GM19193 (cell line): ENCODE measurements around the gene DHRS13.

Experiments
- POLR2A ChIP-seq: IDR thresholded peaks from 4 replicates; pipeline ENCODE4 v1.6.1; 2011; ENCODE audit not compliant: insufficient read depth, insufficient read length; ENCODE audit errors: extremely low read depth

The DHRS13 gene

GRCh38 chr17:28940675-28941074 lies 37.8 kb upstream of the DHRS13 start:
- no peak for TF ChIP-seq POLR2A

GRCh38 chr17:28940142-28940541 lies 37.3 kb upstream of the DHRS13 start:
- no peak for TF ChIP-seq POLR2A

GRCh38 chr17:28938552-28938951 lies 35.7 kb upstream of the DHRS13 start:
- TF ChIP-seq POLR2A, result no peak

- TF ChIP-seq POLR2A, result no peak
These were observed 34.3 kb upstream of the DHRS13 start for GRCh38 chr17:28937044-28937729.

- TF ChIP-seq POLR2A, result no peak
These were observed 33.0 kb upstream of the DHRS13 start for GRCh38 chr17:28935744-28936460.

DNA sequence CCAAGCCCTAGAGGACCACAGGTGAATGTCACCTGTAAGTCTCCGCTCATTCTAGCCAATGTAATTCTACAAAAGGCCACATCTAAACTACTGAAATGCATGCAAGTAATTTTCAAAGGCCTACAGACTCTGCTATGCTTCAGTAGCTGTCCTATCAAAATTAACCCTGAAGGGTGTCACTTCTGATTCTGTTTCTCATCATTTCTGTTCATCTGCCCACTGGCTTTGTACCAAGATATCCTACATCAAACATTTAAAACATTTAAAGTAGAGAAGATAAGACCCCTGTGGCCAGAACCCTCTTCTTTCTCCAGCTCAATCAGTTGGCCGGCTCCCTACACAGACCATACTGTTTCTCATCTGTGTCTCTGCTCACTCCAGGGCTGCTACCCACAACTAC lies 26.9 kb upstream of the DHRS13 start:
- no peak for TF ChIP-seq POLR2A

DNA sequence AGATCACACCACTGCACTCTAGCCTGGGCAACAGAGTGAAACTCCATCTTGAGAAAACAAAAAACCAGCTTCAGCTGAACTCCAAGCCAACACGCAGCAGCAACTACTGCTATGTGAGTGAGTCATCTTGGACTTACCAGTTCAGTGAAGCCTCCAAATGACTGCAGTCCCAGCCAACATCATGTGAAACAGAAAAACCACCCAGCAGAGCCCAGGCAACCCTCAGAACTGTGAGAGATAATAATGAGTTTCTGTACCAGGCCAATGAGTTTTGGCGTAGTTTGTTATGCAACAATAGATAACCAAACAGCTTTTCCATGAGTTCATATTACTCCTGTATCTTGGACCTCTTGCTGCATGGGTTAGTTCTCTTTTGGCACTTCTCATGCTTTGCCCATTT lies 25.2 kb upstream of the DHRS13 start:
- TF ChIP-seq POLR2A, result no peak

GRCh38 chr17:28926786-28927185 lies 23.9 kb upstream of the DHRS13 start:
- no peak for TF ChIP-seq POLR2A

GRCh38 chr17:28926366-28926765 lies 23.5 kb upstream of the DHRS13 start:
- no peak for TF ChIP-seq POLR2A

DNA sequence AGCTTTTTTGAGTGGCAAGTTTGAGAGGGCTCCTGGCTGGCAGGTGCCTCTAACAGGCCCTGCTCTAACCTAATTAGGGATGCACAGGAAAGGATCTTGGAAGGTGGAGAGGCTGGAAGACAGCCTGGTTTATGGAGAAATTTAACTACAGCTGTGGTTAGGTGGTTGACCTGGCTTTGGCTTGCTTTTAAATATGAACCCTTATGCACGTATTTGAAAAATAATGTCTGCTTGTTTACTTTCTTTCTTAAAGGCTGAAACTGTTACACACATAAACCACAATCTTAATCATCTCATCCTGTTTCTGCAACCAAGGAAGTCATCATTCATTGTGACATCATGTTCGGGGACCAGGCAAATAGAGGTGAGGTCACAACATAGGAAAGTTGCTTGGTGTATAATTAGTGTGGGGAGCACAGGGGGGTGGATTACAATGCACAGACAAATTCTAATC lies 23.1 kb upstream of the DHRS13 start:
- no peak for TF ChIP-seq POLR2A

GRCh38 chr17:28920201-28920600 lies 17.3 kb upstream of the DHRS13 start:
- TF ChIP-seq POLR2A, result no peak

DNA sequence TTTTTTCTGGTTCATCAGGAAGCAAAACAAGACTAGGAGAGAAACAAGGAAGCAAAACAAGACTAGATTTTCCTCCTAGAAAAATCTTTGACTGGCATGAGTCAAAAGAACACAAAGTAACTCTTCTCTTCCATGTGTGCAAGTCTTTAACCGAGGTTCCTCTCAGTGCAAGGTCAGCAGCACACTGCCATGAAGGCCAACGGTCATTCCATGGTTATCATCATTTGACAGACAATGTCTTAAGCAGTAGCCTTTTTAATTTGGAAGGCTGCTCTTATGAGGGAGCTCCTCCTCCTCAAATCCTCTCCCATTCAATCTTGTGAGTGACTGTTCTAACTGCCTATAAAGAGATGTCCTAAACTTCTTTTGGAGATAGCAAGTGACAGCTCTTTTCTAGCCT lies 15.4 kb upstream of the DHRS13 start:
- TF ChIP-seq POLR2A, result no peak

- TF ChIP-seq POLR2A, result no peak
These were observed 14.6 kb upstream of the DHRS13 start for GRCh38 chr17:28917465-28917864.

DNA sequence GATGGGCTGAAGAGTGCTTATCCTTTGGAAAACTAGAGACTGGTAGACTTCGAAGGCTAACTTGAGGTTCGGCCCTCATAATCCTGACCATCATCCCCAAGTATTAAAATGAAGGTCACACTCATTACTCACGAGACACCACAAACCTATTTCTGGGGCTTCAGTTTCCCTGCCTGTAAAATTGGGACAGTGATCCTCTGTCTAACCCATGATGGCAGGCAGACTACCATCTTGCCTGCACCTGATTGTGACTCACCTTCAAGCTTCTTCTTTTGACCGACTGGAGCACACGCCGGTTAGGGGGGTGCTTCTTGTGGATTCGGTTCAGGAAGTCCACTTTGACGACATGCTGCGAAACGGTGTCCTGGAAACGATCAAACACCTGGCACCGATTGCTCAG lies 14.2 kb upstream of the DHRS13 start:
- no peak for TF ChIP-seq POLR2A

DNA sequence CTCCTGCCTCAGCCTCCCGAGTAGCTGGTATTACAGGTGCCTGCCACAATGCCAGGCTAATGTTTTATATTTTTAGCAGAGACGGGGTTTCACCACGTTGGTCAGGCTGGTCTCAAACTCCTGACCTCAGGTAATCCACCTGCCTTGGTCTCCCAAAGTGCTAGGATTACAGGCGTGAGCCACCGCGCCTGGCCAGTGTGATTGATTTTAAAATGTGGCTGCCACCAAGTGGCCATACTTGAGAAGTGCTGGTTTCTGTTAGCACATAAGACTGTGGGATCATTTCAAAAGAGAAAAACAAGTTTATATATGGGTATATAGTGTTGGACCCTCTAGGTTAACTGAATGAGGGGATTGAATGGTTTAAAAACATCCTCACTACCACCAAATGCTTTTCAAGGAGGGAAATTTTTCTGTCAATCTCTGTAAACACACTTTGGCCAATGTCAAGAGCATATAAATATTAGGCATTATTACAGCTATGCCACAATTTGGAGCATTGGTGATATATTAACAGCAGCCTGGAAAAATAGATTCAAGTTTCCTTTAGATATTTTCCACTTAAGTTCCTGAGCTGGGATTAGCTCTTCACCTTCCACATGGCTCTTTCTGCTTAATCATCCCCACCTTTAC lies 13.5 kb upstream of the DHRS13 start:
- TF ChIP-seq POLR2A, result no peak

- TF ChIP-seq POLR2A, result no peak
These were observed 10.1 kb upstream of the DHRS13 start for GRCh38 chr17:28912938-28913333.
